Smooth muscle cell (in vitro differentiated cells): Measurements from ENCODE around the gene WBP11. TPM values are rescaled to one million over a fixed set of nuclear protein-coding genes. Genes with fewer than 3 reads are reported as not detected.

ENCODE experiments used
- DNase-seq: peaks from one replicate; lab custom pipeline; 2025; ENCODE audit not compliant: unreplicated experiment; lab: John Stamatoyannopoulos, UW
- H2AFZ ChIP-seq: fragments of 200-600 bp; sonication (generic); 2 replicates; pipeline ENCODE4 v1.6.0; 2016; ENCODE audit warnings: antibody characterized with exemption, low read depth, mild to moderate bottlenecking
- H3F3A ChIP-seq: fragments of 200-600 bp; sonication (generic); 2 replicates; pipeline ENCODE4 v1.6.0; 2017; ENCODE audit warnings: antibody characterized with exemption, low read depth
- H3K27ac ChIP-seq: fragments of 200-600 bp; sonication (generic); 2 replicates; pipeline ENCODE4 v1.5.1; 2016; ENCODE audit warnings: low read depth, mild to moderate bottlenecking
- H3K27me3 ChIP-seq: fragments of 200-600 bp; sonication (generic); 2 replicates; pipeline ENCODE4 v1.6.1; 2016; ENCODE audit warnings: low read depth, mild to moderate bottlenecking
- H3K36me3 ChIP-seq: fragments of 200-600 bp; sonication (generic); 2 replicates; pipeline ENCODE4 v1.5.1; 2016; ENCODE audit warnings: low read depth
- H3K4me1 ChIP-seq: fragments of 200-600 bp; sonication (generic); 2 replicates; pipeline ENCODE4 v1.5.1; 2016; ENCODE audit warnings: low read depth
- H3K4me2 ChIP-seq: fragments of 200-600 bp; sonication (generic); 2 replicates; pipeline ENCODE4 v1.6.0; 2016; ENCODE audit warnings: mild to moderate bottlenecking
- H3K4me3 ChIP-seq: fragments of 200-600 bp; sonication (generic); 2 replicates; pipeline ENCODE4 v1.5.1; 2016; ENCODE audit warnings: mild to moderate bottlenecking
- H3K79me2 ChIP-seq: fragments of 200-600 bp; sonication (generic); 2 replicates; pipeline ENCODE4 v1.6.0; 2016; ENCODE audit warnings: low read depth, mild to moderate bottlenecking
- H3K9ac ChIP-seq: fragments of 200-600 bp; sonication (generic); 2 replicates; pipeline ENCODE4 v1.6.0; 2016; ENCODE audit warnings: low read depth
- H3K9me3 ChIP-seq: fragments of 200-600 bp; sonication (generic); replicated peaks from 2 replicates; pipeline ENCODE4 v1.5.1; 2016; ENCODE audit warnings: low read depth
- H4K20me1 ChIP-seq: fragments of 200-600 bp; sonication (generic); 2 replicates; pipeline ENCODE4 v1.6.0; 2016; ENCODE audit warnings: low read depth
- whole genome bisulfite sequencing: methylation state at CpG from one replicate; pipeline ENCODE4 v1.1.7; 2016; ENCODE audit warnings: low lambda C conversion rate; 5-methylcytosine and 5-hydroxymethylcytosine counted together
- polyA plus RNA-seq: library from polyadenylated mRNA; unstranded; fragments of >200 nt; fragmentation: Nextera tagmentation; extraction: Ambion mirVana; gene quantifications from 2 replicates; pipeline ENCODE4 v1.2.1, GENCODE V29; 2016
- total RNA-seq: library from RNA; depleted of rRNA; stranded (reverse); fragments of >200 nt; gene quantifications from 2 replicates; pipeline ENCODE4 v1.2.3, GENCODE V29; 2014
- TF ChIP-seq, protein P1 (sequence below): fragments of 200-600 bp; sonication (generic); IDR thresholded peaks from 2 replicates; pipeline ENCODE4 v1.5.1; 2017; ENCODE audit warnings: borderline replicate concordance, mild to moderate bottlenecking, antibody characterized with exemption; ENCODE audit not compliant: insufficient read depth, poor library complexity, severe bottlenecking

Gene WBP11
- total and polyA plus RNA-seq, 2 experiments from 2014 or later = 20.6 to 55.7 TPM

DNA sequence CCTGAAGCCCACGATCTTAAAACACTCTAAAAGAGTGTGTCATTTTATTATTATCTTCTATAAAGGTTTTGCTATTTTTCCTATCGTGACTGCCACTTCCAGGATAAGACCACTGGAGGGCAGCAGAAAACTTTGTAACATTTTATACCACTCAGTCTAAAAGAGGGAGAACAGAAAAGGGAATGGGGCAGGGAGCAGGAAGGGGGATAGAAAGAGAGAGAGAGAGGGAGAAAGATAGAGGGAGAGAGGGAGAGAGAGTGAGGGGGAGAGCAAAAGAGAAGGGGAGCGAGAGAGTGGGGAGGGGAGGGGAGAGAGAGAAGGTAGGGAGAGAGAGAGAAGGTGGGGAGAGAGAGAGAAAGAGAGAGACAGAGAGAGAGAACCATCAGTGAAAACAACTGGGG is 42.1 kb upstream of the WBP11 start:
- Histone ChIP-seq H4K20me1 (no peaks in the 10 kb centered on the region), H3K27me3 (no peaks in the 10 kb centered on the region), H2AFZ (peak overlapping the region; percentile 87), H3K79me2 (peaks cover 16% of the 10 kb centered on the region), H3K4me2 (no peak overlapping the region), H3K9ac (no peak overlapping the region), H3F3A (no peaks in the 10 kb centered on the region), H3K27ac (no peak overlapping the region), H3K4me1 (peaks cover 7% of the 10 kb centered on the region), H3K36me3 (no peaks in the 10 kb centered on the region), H3K9me3 (no peaks in the 10 kb centered on the region), H3K4me3 (no peak overlapping the region)
- WGBS = 8% methylated on average over 2 of the region's 3 CpGs
- TF ChIP-seq, protein P1, sequence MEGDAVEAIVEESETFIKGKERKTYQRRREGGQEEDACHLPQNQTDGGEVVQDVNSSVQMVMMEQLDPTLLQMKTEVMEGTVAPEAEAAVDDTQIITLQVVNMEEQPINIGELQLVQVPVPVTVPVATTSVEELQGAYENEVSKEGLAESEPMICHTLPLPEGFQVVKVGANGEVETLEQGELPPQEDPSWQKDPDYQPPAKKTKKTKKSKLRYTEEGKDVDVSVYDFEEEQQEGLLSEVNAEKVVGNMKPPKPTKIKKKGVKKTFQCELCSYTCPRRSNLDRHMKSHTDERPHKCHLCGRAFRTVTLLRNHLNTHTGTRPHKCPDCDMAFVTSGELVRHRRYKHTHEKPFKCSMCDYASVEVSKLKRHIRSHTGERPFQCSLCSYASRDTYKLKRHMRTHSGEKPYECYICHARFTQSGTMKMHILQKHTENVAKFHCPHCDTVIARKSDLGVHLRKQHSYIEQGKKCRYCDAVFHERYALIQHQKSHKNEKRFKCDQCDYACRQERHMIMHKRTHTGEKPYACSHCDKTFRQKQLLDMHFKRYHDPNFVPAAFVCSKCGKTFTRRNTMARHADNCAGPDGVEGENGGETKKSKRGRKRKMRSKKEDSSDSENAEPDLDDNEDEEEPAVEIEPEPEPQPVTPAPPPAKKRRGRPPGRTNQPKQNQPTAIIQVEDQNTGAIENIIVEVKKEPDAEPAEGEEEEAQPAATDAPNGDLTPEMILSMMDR = peak; percentile 75
- DNase-seq = no peak

GRCh38 chr12:14844401-14844800 is 41.1 kb upstream of the WBP11 start:
- H3K4me1 ChIP-seq = peaks cover 6% of the 10 kb centered on the region
- DNase-seq = no peak
- peak overlapping the region; percentile 58 for H3K27ac ChIP-seq
- no peak overlapping the region for H3K4me3 ChIP-seq
- no peak overlapping the region for H2AFZ ChIP-seq
- no peaks in the 10 kb centered on the region for H3K36me3 ChIP-seq
- no peaks in the 10 kb centered on the region for H4K20me1 ChIP-seq
- no peaks in the 10 kb centered on the region for H3K27me3 ChIP-seq
- H3K9me3 ChIP-seq = no peaks in the 10 kb centered on the region
- H3K9ac ChIP-seq = no peak overlapping the region
- H3F3A ChIP-seq = no peaks in the 10 kb centered on the region
- no peak overlapping the region for H3K4me2 ChIP-seq
- H3K79me2 ChIP-seq = peaks cover 25% of the 10 kb centered on the region
- TF ChIP-seq, protein P1 = no peak

- H3K4me3 ChIP-seq = peak within 1 kb of the TSS; percentile 2
- no peaks in the 10 kb centered on the region for H3K4me1 ChIP-seq
- H3K27me3 ChIP-seq = no peaks in the 10 kb centered on the region
- TF ChIP-seq, protein P1 = no peak
- H3K9ac ChIP-seq = peak within 1 kb of the TSS; percentile 31
- peak within 1 kb of the TSS; percentile 15 for H3K4me2 ChIP-seq
- H3K36me3 ChIP-seq = no peaks in the 10 kb centered on the region
- DNase-seq = no peak
- no peaks in the 10 kb centered on the region for H4K20me1 ChIP-seq
- peak within 1 kb of the TSS; percentile 72 for H2AFZ ChIP-seq
- H3F3A ChIP-seq = peaks cover 2% of the 10 kb centered on the region
- WGBS = 22% methylated on average over 10 of the region's 10 CpGs
- H3K9me3 ChIP-seq = no peaks in the 10 kb centered on the region
- H3K27ac ChIP-seq = peak within 1 kb of the TSS; percentile 58
- H3K79me2 ChIP-seq = peaks cover 30% of the 10 kb centered on the region
These were observed 40.2 kb upstream of the WBP11 start, which contains the start of gene ART4 for GRCh38 chr12:14843425-14843887. ART4 (minus strand) TSS chr12:14843526; CDS start chr12:14843113, 413 bp downstream.

GRCh38 chr12:14842315-14842714 is 39.0 kb upstream of the WBP11 start:
- Histone ChIP-seq H3K36me3 (no peaks in the 10 kb centered on the region), H3K79me2 (peaks cover 30% of the 10 kb centered on the region), H3K4me3 (no peak overlapping the region), H2AFZ (no peak overlapping the region), H3F3A (peaks cover 13% of the 10 kb centered on the region), H4K20me1 (no peaks in the 10 kb centered on the region), H3K9me3 (no peaks in the 10 kb centered on the region), H3K4me2 (peak overlapping the region; percentile 15), H3K27ac (peak overlapping the region; percentile 58), H3K4me1 (no peaks in the 10 kb centered on the region), H3K27me3 (no peaks in the 10 kb centered on the region), H3K9ac (no peak overlapping the region)
- DNase-seq = no peak
- TF ChIP-seq, protein P1 = no peak
- WGBS = 77% methylated on average over 3 of the region's 3 CpGs
